A673 (cell line): ENCODE measurements around the gene SMIM41.

Source experiments
- CTCF ChIP-seq: fragments of 300-800, 200-600 bp; sonication (generic); conservative IDR thresholded peaks from 2 replicates; pipeline ENCODE4 v1.5.1; 2017; ENCODE audit warnings: low read depth, mild to moderate bottlenecking, antibody characterized with exemption, low read length, moderate library complexity, mixed read lengths
- EZH2 ChIP-seq: fragments of 200-600 bp; sonication (generic); IDR thresholded peaks from 2 replicates; pipeline ENCODE4 v1.6.1; 2017; ENCODE audit warnings: borderline replicate concordance, low read depth, mild to moderate bottlenecking, mixed read lengths, antibody characterized with exemption, low read length; ENCODE audit not compliant: poor library complexity, severe bottlenecking

GRCh38 chr12:52091061-52091460 lies 11.6 kb downstream of the SMIM41 start:
- TF ChIP-seq CTCF (no peak), EZH2 (no peak)
